ENCODE data around the gene PLEKHM2.

PLEKHM2 gene

GRCh38 chr1:15678578-15678977, 5.5 kb upstream of the PLEKHM2 start:
- H4K20me1 ChIP-seq (ENCODE audit: insufficient read depth, low read length) = no peaks in the 10 kb centered on the region
- TF ChIP-seq CTCF (IDR thresholded peaks at IDR 0.05; ENCODE audit: low read depth, low read length) = no peak
- no peak for TF ChIP-seq EZH2phosphoT487 (IDR thresholded peaks at IDR 0.05; ENCODE audit: low read depth)
- no peak overlapping the region for H3K27ac ChIP-seq (ENCODE audit: low read length)
- H2AFZ ChIP-seq (ENCODE audit: low read depth, low read length) = no peak overlapping the region
- peaks cover 39% of the 10 kb centered on the region for H3K4me1 ChIP-seq (ENCODE audit: low read length)
- H3K4me3 ChIP-seq (ENCODE audit: low read length) = no peak overlapping the region
- H3K9me3 ChIP-seq (ENCODE audit: insufficient read depth, low read length) = no peaks in the 10 kb centered on the region
- H3K36me3 ChIP-seq (replicated peaks; ENCODE audit: low read depth, low read length) = no peaks in the 10 kb centered on the region
- no peaks in the 10 kb centered on the region for H3K27me3 ChIP-seq (ENCODE audit: low read depth, low read length)
- H3K9ac ChIP-seq (ENCODE audit: low read length) = no peak overlapping the region
- H3K4me2 ChIP-seq (ENCODE audit: low read length) = no peak overlapping the region
- H3K79me2 ChIP-seq (ENCODE audit: low read length) = 0 out of 2 replicates have a peak, but pooled peaks cover under 1% of the 10 kb centered on the region

GRCh38 chr1:15680131-15680530, 4.0 kb upstream of the PLEKHM2 start:
- TF ChIP-seq EZH2phosphoT487 (IDR thresholded peaks at IDR 0.05; ENCODE audit: low read depth) = no peak
- no peak for TF ChIP-seq CTCF (IDR thresholded peaks at IDR 0.05; ENCODE audit: low read depth, low read length)
- H4K20me1 ChIP-seq (ENCODE audit: insufficient read depth, low read length) = no peaks in the 10 kb centered on the region
- no peak overlapping the region for H2AFZ ChIP-seq (ENCODE audit: low read depth, low read length)
- no peaks in the 10 kb centered on the region for H3K27me3 ChIP-seq (ENCODE audit: low read depth, low read length)
- no peak overlapping the region; the same call in 1 of the 2 replicates for H3K27ac ChIP-seq (ENCODE audit: low read length)
- peaks cover 16% of the 10 kb centered on the region for H3K79me2 ChIP-seq (ENCODE audit: low read length)
- H3K4me2 ChIP-seq (ENCODE audit: low read length) = peak overlapping the region; percentile 33
- no peak overlapping the region for H3K9ac ChIP-seq (ENCODE audit: low read length)
- H3K9me3 ChIP-seq (ENCODE audit: insufficient read depth, low read length) = no peaks in the 10 kb centered on the region
- peaks cover 36% of the 10 kb centered on the region for H3K4me1 ChIP-seq (ENCODE audit: low read length)
- no peaks in the 10 kb centered on the region for H3K36me3 ChIP-seq (replicated peaks; ENCODE audit: low read depth, low read length)
- H3K4me3 ChIP-seq (ENCODE audit: low read length) = no peak overlapping the region

- H3K4me2 ChIP-seq (ENCODE audit: low read length) = peak overlapping the region; percentile 33
- TF ChIP-seq CTCF (IDR thresholded peaks at IDR 0.05; ENCODE audit: low read depth, low read length) = no peak
- no peak for TF ChIP-seq EZH2phosphoT487 (IDR thresholded peaks at IDR 0.05; ENCODE audit: low read depth)
These were observed 3.4 kb upstream of the PLEKHM2 start for GRCh38 chr1:15680561-15681348.

GRCh38 chr1:15681349-15682292, 2.5 kb upstream of the PLEKHM2 start:
- no peak overlapping the region for H3K27ac ChIP-seq (ENCODE audit: low read length)
- no peaks in the 10 kb centered on the region for H3K27me3 ChIP-seq (ENCODE audit: low read depth, low read length)
- no peak overlapping the region for H3K9ac ChIP-seq (ENCODE audit: low read length)
- H3K36me3 ChIP-seq (replicated peaks; ENCODE audit: low read depth, low read length) = peaks cover 3% of the 10 kb centered on the region
- H3K9me3 ChIP-seq (ENCODE audit: insufficient read depth, low read length) = no peaks in the 10 kb centered on the region
- no peak overlapping the region for H3K4me2 ChIP-seq (ENCODE audit: low read length)
- H3K79me2 ChIP-seq (ENCODE audit: low read length) = peaks cover 31% of the 10 kb centered on the region
- H2AFZ ChIP-seq (ENCODE audit: low read depth, low read length) = no peak overlapping the region
- peaks cover 10% of the 10 kb centered on the region for H4K20me1 ChIP-seq (ENCODE audit: insufficient read depth, low read length)
- H3K4me1 ChIP-seq (ENCODE audit: low read length) = peaks cover 43% of the 10 kb centered on the region
- no peak overlapping the region for H3K4me3 ChIP-seq (ENCODE audit: low read length)
- TF ChIP-seq CTCF (IDR thresholded peaks at IDR 0.05; ENCODE audit: low read depth, low read length) = no peak
- TF ChIP-seq EZH2phosphoT487 (IDR thresholded peaks at IDR 0.05; ENCODE audit: low read depth) = no peak

More at GRCh38 chr1:15680561-15681348, 3.4 kb upstream of the PLEKHM2 start:
- Histone ChIP-seq H2AFZ (ENCODE audit: low read depth, low read length) (no peak overlapping the region), H3K9me3 (ENCODE audit: insufficient read depth, low read length) (no peaks in the 10 kb centered on the region), H3K79me2 (ENCODE audit: low read length) (peaks cover 22% of the 10 kb centered on the region), H4K20me1 (ENCODE audit: insufficient read depth, low read length) (peaks cover 4% of the 10 kb centered on the region), H3K4me3 (ENCODE audit: low read length) (no peak overlapping the region), H3K27me3 (ENCODE audit: low read depth, low read length) (no peaks in the 10 kb centered on the region), H3K36me3 (replicated peaks; ENCODE audit: low read depth, low read length) (no peaks in the 10 kb centered on the region), H3K27ac (ENCODE audit: low read length) (peak overlapping the region; percentile 40; the same call in 1 of the 2 replicates), H3K4me1 (ENCODE audit: low read length) (peaks cover 41% of the 10 kb centered on the region), H3K9ac (ENCODE audit: low read length) (no peak overlapping the region)
